HG03139 (cell line): ENCODE measurements around the gene C12orf75.
"Not testable (repeated sequence)": the region's sequence is repeated elsewhere in the genome, so short reads cannot be mapped to it uniquely, and the experiment has no call there.

Experiments used
- ATAC-seq: cut with Tn5 transposase; IDR thresholded peaks from one replicate; pipeline ENCODE4 v1.9.1; 2021; ENCODE audit not compliant: unreplicated experiment

C12orf75 gene

GRCh38 chr12:105369014-105369413 lies 38.5 kb downstream of the C12orf75 start:
- ATAC-seq: no peak

GRCh38 chr12:105374303-105374702 lies 43.8 kb downstream of the C12orf75 start:
- ATAC-seq: no peak

- ATAC-seq: no peak
These were observed 46.6 kb downstream of the C12orf75 start for GRCh38 chr12:105377077-105377476.

GRCh38 chr12:105378911-105379310 lies 48.4 kb downstream of the C12orf75 start:
- no peak for ATAC-seq

GRCh38 chr12:105382771-105383622 lies 52.5 kb downstream of the C12orf75 start:
- ATAC-seq: no peak

- ATAC-seq: no peak
These were observed 53.7 kb downstream of the C12orf75 start for GRCh38 chr12:105384220-105384619.

- no peak for ATAC-seq
These were observed 54.5 kb downstream of the C12orf75 start for GRCh38 chr12:105384916-105385535.

GRCh38 chr12:105386431-105386830 lies 55.9 kb downstream of the C12orf75 start:
- ATAC-seq: no peak

- no peak for ATAC-seq
These were observed 60.7 kb downstream of the C12orf75 start for GRCh38 chr12:105391231-105391630.

- ATAC-seq: no peak
These were observed 63.1 kb downstream of the C12orf75 start for GRCh38 chr12:105393587-105393986.

GRCh38 chr12:105396024-105396423 lies 65.5 kb downstream of the C12orf75 start:
- ATAC-seq: no peak

GRCh38 chr12:105396983-105397382 lies 66.5 kb downstream of the C12orf75 start:
- ATAC-seq: no peak

- ATAC-seq: no peak
These were observed 68.4 kb downstream of the C12orf75 start for GRCh38 chr12:105398930-105399329.

- ATAC-seq: no peak
These were observed 69.1 kb downstream of the C12orf75 start for GRCh38 chr12:105399428-105400081.

- ATAC-seq: no peak
These were observed 69.7 kb downstream of the C12orf75 start for GRCh38 chr12:105400227-105400626.

GRCh38 chr12:105401198-105401597 lies 70.7 kb downstream of the C12orf75 start:
- ATAC-seq: no peak

- ATAC-seq: no peak
These were observed 71.9 kb downstream of the C12orf75 start for GRCh38 chr12:105402366-105402765.

- ATAC-seq: no peak
These were observed 72.6 kb downstream of the C12orf75 start for GRCh38 chr12:105403095-105403494.

- ATAC-seq: not testable (repeated sequence)
These were observed 73.6 kb downstream of the C12orf75 start for GRCh38 chr12:105404134-105404533.

- no peak for ATAC-seq
These were observed 76.0 kb downstream of the C12orf75 start for GRCh38 chr12:105406497-105406896.

- ATAC-seq: no peak
These were observed 78.8 kb downstream of the C12orf75 start for GRCh38 chr12:105409279-105409678.
